H1 (cell line): Measurements from ENCODE around the gene AKAP8. TPM values are rescaled to one million over a fixed set of nuclear protein-coding genes. Genes with fewer than 3 reads are reported as not detected.

Experiments used
- CTCF ChIA-PET: fragments of 300-600 bp; sonication (Branson Sonifier 250); formaldehyde crosslinking; loops from one replicate; lab custom pipeline; 2021; ENCODE audit not compliant: partially characterized antibody; lab: Charles Lee
- POLR2A ChIA-PET: fragments of 300-600 bp; sonication (Branson Sonifier 250); formaldehyde crosslinking; loops from one replicate; lab custom pipeline; 2021; ENCODE audit warnings: inconsistent platforms; ENCODE audit not compliant: partially characterized antibody; lab: Charles Lee
- DNase-seq, 2 experiments: peaks; one replicate each; pipeline versions ENCODE4 v3.0.0 to v3.0.0-alpha.2; 2010 to 2022; ENCODE audit warnings: low spot score in 2 of 2, low read depth in 1 of 2, mixed read lengths in 1 of 2
- FAIRE-seq: peaks from 2 replicates; lab custom pipeline; 2011; peaks lifted over from hg19 to GRCh38; lab: Jason Lieb, UNC
- H2AFZ ChIP-seq: 2 replicates; pipeline ENCODE4 v1.8.1; 2012; ENCODE audit warnings: low read length, inconsistent platforms
- H2AK5ac ChIP-seq: 2 replicates; pipeline ENCODE4 v1.6.1; 2013; ENCODE audit warnings: low read depth, low read length
- H2BK120ac ChIP-seq: replicated peaks from 2 replicates; pipeline ENCODE3; 2013; ENCODE audit warnings: low read depth, low read length, inconsistent platforms
- H2BK12ac ChIP-seq: 2 replicates; pipeline ENCODE4 v1.6.1; 2013; ENCODE audit warnings: low read depth, low read length
- H2BK15ac ChIP-seq: 2 replicates; pipeline ENCODE4 v1.6.1; 2013; ENCODE audit warnings: low read length
- H2BK20ac ChIP-seq: 2 replicates; pipeline ENCODE4 v1.6.1; 2013; ENCODE audit warnings: low read length
- H2BK5ac ChIP-seq: 2 replicates; pipeline ENCODE4 v1.6.1; 2013; ENCODE audit warnings: low read depth, low read length
- H3K14ac ChIP-seq: 2 replicates; pipeline ENCODE4 v1.6.1; 2013; ENCODE audit warnings: inconsistent platforms; ENCODE audit not compliant: insufficient read length
- H3K18ac ChIP-seq: 2 replicates; pipeline ENCODE4 v1.6.1; 2013; ENCODE audit warnings: low read length; ENCODE audit errors: extremely low read depth
- H3K23ac ChIP-seq: 2 replicates; pipeline ENCODE4 v1.6.1; 2013; ENCODE audit warnings: inconsistent platforms; ENCODE audit not compliant: insufficient read length
- H3K23me2 ChIP-seq: 2 replicates; pipeline ENCODE4 v1.6.1; 2013; ENCODE audit warnings: low read depth, low read length
- H3K27ac ChIP-seq: 2 replicates; pipeline ENCODE4 v1.6.1; 2011; ENCODE audit warnings: low read depth, low read length, inconsistent platforms
- H3K27me3 ChIP-seq, 4 experiments: replicated peaks in 1 of 4; 1 replicate in 1 of 4; 2 replicates in 3 of 4; pipeline versions ENCODE4 v1.6.1 to v1.8.1; 2011 to 2013; ENCODE audit warnings: low read length in 3 of 4, mild to moderate bottlenecking in 3 of 4, inconsistent platforms in 2 of 4, mixed read lengths in 2 of 4, moderate library complexity in 1 of 4; ENCODE audit not compliant: control insufficient read depth in 3 of 4, insufficient read depth in 3 of 4; ENCODE audit errors: extremely low read depth in 1 of 4
- H3K36me3 ChIP-seq, 4 experiments: 2 replicates each; pipeline versions ENCODE4 v1.6.1 to v1.8.1; 2011 to 2013; ENCODE audit warnings: mild to moderate bottlenecking in 4 of 4, low read length in 3 of 4, moderate library complexity in 2 of 4, control low read depth in 1 of 4, inconsistent platforms in 1 of 4; ENCODE audit not compliant: insufficient read depth in 4 of 4, control insufficient read depth in 2 of 4
- H3K4ac ChIP-seq: replicated peaks from 2 replicates; pipeline ENCODE3; 2013; ENCODE audit warnings: low read length, low read depth, mixed read lengths, inconsistent platforms; ENCODE audit not compliant: insufficient read length
- H3K4me1 ChIP-seq, 4 experiments: replicated peaks in 1 of 4; 1 replicate in 1 of 4; 2 replicates in 3 of 4; pipeline versions ENCODE4 v1.6.1 to v1.8.1; 2011 to 2013; ENCODE audit warnings: low read length in 3 of 4, inconsistent platforms in 2 of 4, mixed read lengths in 1 of 4; ENCODE audit not compliant: insufficient read depth in 4 of 4, control insufficient read depth in 3 of 4
- H3K4me2 ChIP-seq, 2 experiments: 2 replicates each; pipeline versions ENCODE4 v1.6.1 to v1.8.1; 2011 to 2013; ENCODE audit warnings: low read depth in 2 of 2, low read length in 2 of 2, control low read depth in 1 of 2, inconsistent platforms in 1 of 2, mild to moderate bottlenecking in 1 of 2; ENCODE audit not compliant: insufficient read depth in 1 of 2
- H3K4me3 ChIP-seq, 4 experiments: fragments of 200-600, 300-600 bp in 1 of 4; sonication (generic), shearing (Covaris generic), sonication (Bioruptor Twin) in 1 of 4; 2 replicates each; pipeline versions ENCODE4 v1.5.1 to v1.8.1; 2011 to 2016; ENCODE audit warnings: low read length in 4 of 4, low read depth in 3 of 4, control low read depth in 2 of 4, inconsistent platforms in 2 of 4, mild to moderate bottlenecking in 2 of 4, mixed read lengths in 1 of 4, moderate library complexity in 1 of 4; ENCODE audit not compliant: insufficient read depth in 2 of 4; ENCODE audit errors: extremely low read depth in 1 of 4
- H3K56ac ChIP-seq: replicated peaks from 2 replicates; pipeline ENCODE3; 2013; ENCODE audit warnings: low read depth, mild to moderate bottlenecking, mixed read lengths, low read length, inconsistent platforms; ENCODE audit not compliant: insufficient read length
- H3K79me1 ChIP-seq: 2 replicates; pipeline ENCODE4 v1.6.1; 2013; ENCODE audit warnings: low read depth, low read length, control low read depth
- H3K79me2 ChIP-seq, 2 experiments: 2 replicates each; pipeline versions ENCODE4 v1.6.1 to v1.8.1; 2012 to 2013; ENCODE audit warnings: low read length in 2 of 2, mild to moderate bottlenecking in 2 of 2, inconsistent platforms in 1 of 2; ENCODE audit not compliant: insufficient read depth in 2 of 2, control insufficient read depth in 1 of 2
- H3K9ac ChIP-seq, 4 experiments: replicated peaks in 1 of 4; 1 replicate in 1 of 4; 2 replicates in 3 of 4; pipeline versions ENCODE4 v1.6.1 to v1.8.1; 2011 to 2013; ENCODE audit warnings: low read depth in 3 of 4, low read length in 3 of 4, control low read depth in 2 of 4, mild to moderate bottlenecking in 2 of 4, moderate library complexity in 2 of 4, inconsistent platforms in 1 of 4; ENCODE audit errors: extremely low read depth in 1 of 4
- H3K9me3 ChIP-seq, 2 experiments: 2 replicates each; pipeline versions ENCODE4 v1.6.1 to v1.8.1; 2012 to 2013; ENCODE audit warnings: mild to moderate bottlenecking in 2 of 2, moderate library complexity in 2 of 2, control low read depth in 1 of 2, inconsistent platforms in 1 of 2, low read depth in 1 of 2, low read length in 1 of 2, mixed read lengths in 1 of 2; ENCODE audit not compliant: insufficient read depth in 2 of 2
- H4K20me1 ChIP-seq, 2 experiments: replicated peaks in 1 of 2; 2 replicates each; pipeline versions ENCODE3 to v1.8.1; 2011 to 2013; ENCODE audit warnings: inconsistent platforms in 2 of 2, low read length in 2 of 2, mild to moderate bottlenecking in 1 of 2; ENCODE audit not compliant: insufficient read depth in 2 of 2, control insufficient read depth in 1 of 2
- H4K5ac ChIP-seq: 2 replicates; pipeline ENCODE4 v1.6.1; 2013; ENCODE audit warnings: low read length, low read depth, mixed read lengths, inconsistent platforms; ENCODE audit not compliant: insufficient read length
- H4K8ac ChIP-seq: 2 replicates; pipeline ENCODE4 v1.8.0; 2013; ENCODE audit warnings: mild to moderate bottlenecking, moderate library complexity, low read length, inconsistent platforms; ENCODE audit not compliant: insufficient read depth; ENCODE audit errors: extremely low read depth
- H4K91ac ChIP-seq: replicated peaks from 2 replicates; pipeline ENCODE3; 2013; ENCODE audit warnings: low read length, mixed read lengths, inconsistent platforms; ENCODE audit not compliant: insufficient read length
- CBX5 ChIP-seq: fragments of 300-800, 300-1000 bp; sonication (generic); IDR thresholded peaks from 2 replicates; pipeline ENCODE4 v1.7.1; 2016; ENCODE audit warnings: antibody characterized with exemption, low read length, low read depth
- GTF2F1 ChIP-seq: IDR thresholded peaks from 2 replicates; pipeline ENCODE4 v1.6.1; 2012; ENCODE audit warnings: low read depth, low read length, improper control_type of control experiment, borderline replicate concordance
- HDAC6 ChIP-seq: IDR thresholded peaks from one replicate; pipeline ENCODE4 v1.7.1; 2012; ENCODE audit warnings: low read depth, mild to moderate bottlenecking, inconsistent platforms, low read length, moderate library complexity
- JUN ChIP-seq: IDR thresholded peaks from 2 replicates; pipeline ENCODE4 v1.6.1; 2011; ENCODE audit warnings: low read depth, mild to moderate bottlenecking, improper control_type of control experiment, low read length
- KDM1A ChIP-seq: fragments of 200-600, 300-600 bp; sonication (generic); IDR thresholded peaks from 2 replicates; pipeline ENCODE4 v1.7.1; 2016; ENCODE audit warnings: mild to moderate bottlenecking, low read length, borderline replicate concordance
- SP2 ChIP-seq: IDR thresholded peaks from 2 replicates; pipeline ENCODE4 v1.6.1; 2012; ENCODE audit warnings: mild to moderate bottlenecking, low read length, inconsistent platforms
- TEAD4 ChIP-seq: IDR thresholded peaks from 2 replicates; pipeline ENCODE4 v1.6.1; 2012; ENCODE audit warnings: low read depth, low read length, inconsistent platforms, mixed read lengths
- ZNF274 ChIP-seq: IDR thresholded peaks from 2 replicates; pipeline ENCODE4 v1.7.0; 2012; ENCODE audit warnings: low read length, borderline replicate concordance; ENCODE audit errors: extremely low read depth
- WGBS, 2 experiments: shearing (Covaris generic) in 1 of 2; methylation state at CpG; one replicate each; pipeline versions ENCODE4 v1.1.6 to v1.1.7; 2013 to 2015; ENCODE audit warnings: low lambda C conversion rate in 2 of 2, mixed read lengths in 2 of 2, inconsistent platforms in 1 of 2, low coverage in 1 of 2, missing lambda C conversion rate in 1 of 2; ENCODE audit not compliant: insufficient replicate concordance in 2 of 2, insufficient coverage in 1 of 2, insufficient read length in 1 of 2; ENCODE audit errors: extremely low coverage in 1 of 2, missing lambda C conversion rate in 1 of 2; 5-methylcytosine and 5-hydroxymethylcytosine counted together
- polyA plus RNA-seq, 7 experiments: library from polyadenylated mRNA; depleted of rRNA in 3 of 7; stranded (reverse) in 5 of 7; unstranded in 2 of 7; fragments of >200 nt in 5 of 7; fragments of 200-250 nt in 2 of 7; gene quantifications; 1 replicate in 5 of 7; 2 replicates in 1 of 7; 4 replicates in 1 of 7; pipeline versions ENCODE4 v1.2.1 to v1.2.3, GENCODE V29; 2011 to 2013; ENCODE audit warnings: missing spikeins in 2 of 7, mixed read lengths in 2 of 7
- total RNA-seq: library from RNA; stranded (reverse); fragmentation: NEBNext Ultra II Directional; extraction: Animal tissue kit (Norgen Biotek cat#: 25700); gene quantifications from 2 replicates; pipeline ENCODE4 v1.2.1, GENCODE V29; 2021

AKAP8 gene
- total and polyA plus RNA-seq, 2 of the 8 experiments (the other 6 are each of a cell fraction or from before 2014, with no cell fraction given) = 17.0 to 41.0 TPM

- Histone ChIP-seq H3K4me3 (no peak overlapping the region), H2BK120ac (no peak overlapping the region), H3K9ac (no peak overlapping the region), H3K23ac (no peak overlapping the region), H2AK5ac (no peak overlapping the region), H3K79me1 (peaks cover 26% of the 10 kb centered on the region), H4K20me1 (peaks cover 22 to 35% of the 10 kb centered on the region in 2 experiments), H3K4me2 (no peak overlapping the region), H2BK5ac (no peak overlapping the region), H2BK20ac (no peak overlapping the region), H2AFZ (no peak overlapping the region), H2BK12ac (no peak overlapping the region), H3K4me1 (no peaks in the 10 kb centered on the region), H3K23me2 (no peaks in the 10 kb centered on the region), H3K9me3 (no peaks in the 10 kb centered on the region), H3K36me3 (peaks cover 28 to 58% (median 41%) of the 10 kb centered on the region in 4 experiments), H3K18ac (no peak overlapping the region), H3K14ac (no peak overlapping the region), H4K5ac (no peak overlapping the region), H4K91ac (no peak overlapping the region), H4K8ac (peak overlapping the region; percentile 86; the same call in 1 of the 2 replicates), H3K79me2 (peaks cover 7 to 44% of the 10 kb centered on the region in 2 experiments; a peak in 3 of 4 replicates), H3K4ac (no peak overlapping the region), H3K56ac (no peak overlapping the region), H2BK15ac (no peak overlapping the region), H3K27me3 (no peaks in the 10 kb centered on the region), H3K27ac (no peak overlapping the region)
- no peak for FAIRE-seq
- DNase-seq = no peak
- ChIA-PET POLR2A (interaction anchor here (0.8 to 7.0 kb wide), 2 partner anchors 12 to 20 kb away, joined by 4 to 36 read pairs; partner anchors contain the start of gene AKAP8), CTCF (interaction anchor here (0.9 to 1.5 kb wide), 3 partner anchors 13 to 21 kb away, joined by 3 read pairs; no protein-coding TSS in a partner anchor)
- WGBS, 2 experiments = 91% methylated on average over 8 of the region's 8 CpGs; no CpG with 5 or more reads in 1 of the 2 experiments
- TF ChIP-seq CBX5 (no peak), ZNF274 (no peak), HDAC6 (no peak), TEAD4 (no peak), KDM1A (no peak), SP2 (no peak), JUN (no peak), GTF2F1 (no peak)
These were observed 19.6 kb upstream of the AKAP8 start for GRCh38 chr19:15399234-15399515.
